ENCODE measurements around the gene CPLANE2.
A peak's percentile ranks its signal among the peaks of the same experiment; 100 is the strongest.
"Not testable (repeated sequence)": the region's sequence is repeated elsewhere in the genome, so short reads cannot be mapped to it uniquely, and the experiment has no call there.

The CPLANE2 gene

GRCh38 chr1:16215882-16216753 lies 20.9 kb downstream of the CPLANE2 start (continued):
- TF ChIP-seq GLI2 (tag by site-specific recombination; IDR thresholded peaks at IDR 0.05; ENCODE audit: borderline replicate concordance, low read depth) (no peak), KLF9 (tag by site-specific recombination; IDR thresholded peaks at IDR 0.05; ENCODE audit: low read depth) (0 out of 2 replicates have a peak, but pooled peaks have one; percentile 41), ZNF114 (tag by site-specific recombination; IDR thresholded peaks at IDR 0.05) (no peak), ZNF324 (tag by site-specific recombination; IDR thresholded peaks at IDR 0.05) (no peak), SP3 (tag by site-specific recombination; IDR thresholded peaks at IDR 0.05) (peak; percentile 39; the same call in 1 of the 2 replicates), REST (tag by site-specific recombination; IDR thresholded peaks at IDR 0.05) (no peak), KLF8 (tag by site-specific recombination; IDR thresholded peaks at IDR 0.05) (peak; percentile 35; the same call in 1 of the 2 replicates), ZNF140 (tag by site-specific recombination; IDR thresholded peaks at IDR 0.05) (no peak)

- H3K9me3 ChIP-seq (ENCODE audit: control insufficient read depth, insufficient read depth, low read depth, low read length); CTCF ChIA-PET; POLR2A ChIA-PET: not testable (repeated sequence)
- TF ChIP-seq ZNF510 (tag by site-specific recombination; IDR thresholded peaks at IDR 0.05; ENCODE audit: insufficient replicate concordance) (peak; percentile 85), ZBTB11 (tag by site-specific recombination; conservative IDR thresholded peaks at IDR 0.05; ENCODE audit: low read depth) (peak; percentile 75), ZNF558 (tag by site-specific recombination; IDR thresholded peaks at IDR 0.05) (peak; percentile 82), ZNF354C (tag by site-specific recombination; IDR thresholded peaks at IDR 0.05; ENCODE audit: borderline replicate concordance, low read depth) (peak; percentile 45; the same call in 1 of the 2 replicates), ZNF19 (tag by site-specific recombination; IDR thresholded peaks at IDR 0.05; ENCODE audit: low read depth) (0 out of 2 replicates have a peak, but pooled peaks have one; percentile 58), ZNF341 (tag by site-specific recombination; IDR thresholded peaks at IDR 0.05; ENCODE audit: low read depth) (0 out of 2 replicates have a peak, but pooled peaks have one; percentile 10), ZNF433 (tag by site-specific recombination; IDR thresholded peaks at IDR 0.05; ENCODE audit: low read depth) (peak; percentile 48; the same call in 1 of the 2 replicates), ZNF518A (tag by site-specific recombination; conservative IDR thresholded peaks at IDR 0.05; ENCODE audit: low read depth) (peak; percentile 85), REST (tag by site-specific recombination; IDR thresholded peaks at IDR 0.05) (peak; percentile 68; the same call in 1 of the 2 replicates)
Observed at GRCh38 chr1:16215240-16215639, 21.7 kb downstream of the CPLANE2 start.

More at GRCh38 chr1:16215240-16215639, 21.7 kb downstream of the CPLANE2 start:
- H3K4me1 ChIP-seq (ENCODE audit: control insufficient read depth, insufficient read depth, low read length); H3K4me3 ChIP-seq (ENCODE audit: low read depth, low read length); H3K27ac ChIP-seq (ENCODE audit: extremely low read depth, low read depth, low read length); H3K36me3 ChIP-seq (ENCODE audit: control insufficient read depth in 2 of 2, insufficient read depth in 1 of 2, low read length in 2 of 2): not testable (repeated sequence)
